NCI-H2196 (cell line): ENCODE data around the gene HOXD13.
A peak's percentile ranks its signal among the peaks of the same experiment; 100 is the strongest.

Experiments
- DNase-seq: peaks from one replicate; lab custom pipeline; 2025; ENCODE audit not compliant: unreplicated experiment; lab: John Stamatoyannopoulos, UW

HOXD13 gene

GRCh38 chr2:176080540-176081375 lies 11.8 kb upstream of the HOXD13 start:
- DNase-seq = no peak

- DNase-seq = no peak
Observed at GRCh38 chr2:176081376-176081836, 11.1 kb upstream of the HOXD13 start.

- DNase-seq = no peak
Observed at GRCh38 chr2:176081837-176082524, 10.5 kb upstream of the HOXD13 start.

- no peak for DNase-seq
Observed at GRCh38 chr2:176082525-176082823, 10.0 kb upstream of the HOXD13 start.

GRCh38 chr2:176082824-176083751 lies 9.4 kb upstream of the HOXD13 start:
- no peak for DNase-seq

GRCh38 chr2:176083796-176084261 lies 8.7 kb upstream of the HOXD13 start, which contains the start of gene EVX2:
Gene EVX2 (minus strand): TSS chr2:176083962. CDS start chr2:176083776, 186 bp downstream.
- no peak for DNase-seq

GRCh38 chr2:176084611-176085119 lies 7.9 kb upstream of the HOXD13 start:
- DNase-seq = no peak

- no peak for DNase-seq
Observed at GRCh38 chr2:176085120-176085788, 7.3 kb upstream of the HOXD13 start.

GRCh38 chr2:176085861-176086771 lies 6.4 kb upstream of the HOXD13 start:
- peak; percentile 64 for DNase-seq

GRCh38 chr2:176087330-176088047 lies 5.0 kb upstream of the HOXD13 start:
- DNase-seq = no peak

- DNase-seq = peak; percentile 39
Observed at GRCh38 chr2:176088048-176088936, 4.2 kb upstream of the HOXD13 start.

- DNase-seq = no peak
Observed at GRCh38 chr2:176088937-176089842, 3.3 kb upstream of the HOXD13 start.

GRCh38 chr2:176089843-176090395 lies 2.6 kb upstream of the HOXD13 start:
- no peak for DNase-seq

- DNase-seq = no peak
Observed at GRCh38 chr2:176090862-176091261, 1.7 kb upstream of the HOXD13 start.

- DNase-seq = no peak
Observed at GRCh38 chr2:176091329-176092258, 927 bp upstream of the HOXD13 start.
